HG02981 (cell line): ENCODE measurements around the gene R3HDM1.
"Not testable (repeated sequence)": the region's sequence is repeated elsewhere in the genome, so short reads cannot be mapped to it uniquely, and the experiment has no call there.

ENCODE experiments used
- ATAC-seq: cut with Tn5 transposase; IDR thresholded peaks from one replicate; pipeline ENCODE4 v1.9.1; 2021; ENCODE audit warnings: mild to moderate bottlenecking, moderate library complexity; ENCODE audit not compliant: unreplicated experiment

R3HDM1 gene

DNA sequence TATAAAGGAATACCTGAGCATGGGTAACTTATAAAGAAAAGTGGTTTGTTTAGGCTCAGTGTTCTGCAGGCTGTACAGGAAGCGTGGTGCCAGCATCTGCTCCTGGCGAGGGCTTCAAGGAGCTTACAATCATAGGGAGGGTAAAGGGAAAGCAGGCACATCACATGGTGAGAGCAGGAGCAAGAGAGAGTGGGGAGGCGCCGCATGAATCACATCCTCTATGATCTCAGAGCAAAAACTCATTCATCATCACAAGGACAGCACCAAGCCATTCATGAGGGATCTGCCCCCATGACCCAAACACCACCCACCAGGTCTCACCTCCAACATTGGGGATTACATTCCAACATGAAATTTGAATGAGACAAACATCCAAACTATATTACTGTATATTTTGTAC is 32.5 kb downstream of the R3HDM1 start:
- ATAC-seq, result no peak

DNA sequence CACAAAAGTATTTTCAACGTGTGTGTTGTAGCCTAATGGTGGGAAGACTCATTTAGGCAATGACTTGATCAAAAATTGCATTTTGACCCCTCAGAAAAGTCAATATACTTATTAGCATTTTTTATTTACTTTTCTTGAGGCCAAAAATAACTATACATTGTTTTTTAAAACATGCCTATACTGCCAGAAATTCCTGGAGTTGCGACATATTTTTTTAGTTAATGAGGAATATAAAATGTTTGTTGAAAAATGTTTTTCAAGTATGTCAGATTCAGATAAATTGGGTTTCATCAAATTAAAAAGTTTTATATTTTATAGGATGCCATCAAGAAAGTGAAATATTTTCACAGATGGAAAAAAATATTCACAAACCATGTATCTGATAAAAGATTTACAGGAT is 39.6 kb downstream of the R3HDM1 start:
- ATAC-seq, result no peak

DNA sequence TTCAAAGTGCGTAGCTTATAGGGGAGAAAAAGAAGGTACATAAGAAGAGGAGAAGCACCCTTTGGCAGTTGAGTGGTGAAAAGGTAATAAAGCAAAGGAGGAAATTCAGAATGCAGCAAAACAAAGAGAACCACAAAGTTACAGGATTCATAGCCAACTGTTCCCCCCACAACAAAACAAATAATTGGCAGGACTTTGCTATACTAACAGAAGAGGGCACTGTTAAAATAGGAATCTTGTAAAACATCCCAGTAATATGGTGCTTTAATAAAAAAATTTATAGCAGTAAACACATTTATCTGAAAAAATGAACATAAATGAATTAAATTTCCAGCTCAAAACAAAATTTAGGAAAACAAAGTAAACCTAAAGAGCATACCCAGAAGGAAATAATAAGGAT is 42.3 kb downstream of the R3HDM1 start:
- ATAC-seq, result no peak

DNA sequence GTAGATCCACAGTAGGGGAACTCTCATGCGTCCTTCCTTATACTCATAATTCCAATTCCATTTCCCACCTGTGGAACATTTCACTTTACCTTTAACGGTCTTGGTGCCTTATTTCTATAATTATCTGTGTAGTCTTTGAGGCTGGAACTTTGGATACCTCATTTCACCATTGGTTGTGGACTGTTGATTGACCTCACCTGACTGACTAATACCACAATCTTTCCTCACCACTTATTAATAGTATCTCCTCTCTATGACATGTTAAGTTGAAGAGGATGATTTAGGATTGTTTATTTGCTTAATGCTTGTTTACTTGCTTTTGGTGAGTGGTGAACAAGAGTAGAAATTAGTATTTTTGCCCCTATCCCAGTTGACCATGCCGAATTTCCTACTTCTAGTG is 50.0 kb downstream of the R3HDM1 start:
- no peak for ATAC-seq

DNA sequence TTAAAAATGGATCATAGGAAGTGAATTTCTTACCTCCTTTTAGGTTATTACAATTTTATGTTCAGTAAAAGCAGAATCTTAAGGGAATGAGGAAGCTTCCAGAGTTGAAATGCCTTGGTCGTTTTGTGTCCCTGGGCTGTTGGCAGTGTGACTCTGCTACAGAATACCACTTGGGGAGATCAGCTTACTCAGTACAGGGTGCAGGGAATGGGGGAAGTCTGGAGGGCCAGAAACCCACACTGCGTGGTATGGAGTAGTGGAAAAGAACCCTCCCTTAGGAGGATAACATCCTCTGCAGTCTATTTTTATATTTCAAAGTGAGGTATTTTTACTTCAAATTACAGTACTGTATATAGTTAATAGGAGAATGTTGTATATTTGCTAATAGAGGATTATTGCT is 51.1 kb downstream of the R3HDM1 start:
- no peak for ATAC-seq

DNA sequence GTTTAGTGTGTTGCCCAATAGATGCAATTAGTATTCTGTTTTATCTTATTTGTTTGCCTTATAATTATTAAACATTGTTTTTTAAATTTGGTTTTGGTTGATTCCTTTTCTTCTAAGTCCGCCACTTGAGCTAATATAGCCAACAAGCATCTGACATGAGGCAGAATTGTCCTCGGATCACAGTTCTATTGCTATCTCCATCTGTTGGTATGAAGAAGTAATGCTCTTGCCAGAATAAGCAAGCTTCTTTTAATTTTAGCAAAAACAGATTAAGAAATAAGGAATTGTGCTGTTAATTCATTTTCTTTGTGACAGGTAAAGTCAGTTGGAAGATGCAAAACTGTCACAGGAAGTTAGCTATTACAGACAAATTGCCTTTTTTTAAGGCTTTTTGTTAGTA is 54.3 kb downstream of the R3HDM1 start:
- ATAC-seq, result no peak

DNA sequence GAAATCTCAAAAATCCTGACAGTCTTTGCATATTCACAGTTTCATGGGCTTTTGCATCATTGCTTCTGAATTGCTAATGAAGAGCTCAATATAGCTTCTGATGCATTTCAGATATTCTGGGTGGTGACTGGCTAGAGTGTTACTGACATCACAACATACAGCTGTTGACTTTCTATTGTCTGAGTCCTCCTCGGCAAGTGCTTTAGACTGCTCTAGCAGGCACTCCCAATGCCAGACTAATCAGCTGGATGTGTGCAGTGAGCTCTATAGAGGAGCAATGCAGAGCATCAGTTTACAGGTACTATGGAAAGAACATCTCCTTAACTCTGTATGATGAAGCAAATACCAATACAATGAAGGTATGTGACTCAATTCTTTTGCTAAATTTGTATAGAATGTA is 54.9 kb downstream of the R3HDM1 start:
- ATAC-seq, result peak; percentile 62

DNA sequence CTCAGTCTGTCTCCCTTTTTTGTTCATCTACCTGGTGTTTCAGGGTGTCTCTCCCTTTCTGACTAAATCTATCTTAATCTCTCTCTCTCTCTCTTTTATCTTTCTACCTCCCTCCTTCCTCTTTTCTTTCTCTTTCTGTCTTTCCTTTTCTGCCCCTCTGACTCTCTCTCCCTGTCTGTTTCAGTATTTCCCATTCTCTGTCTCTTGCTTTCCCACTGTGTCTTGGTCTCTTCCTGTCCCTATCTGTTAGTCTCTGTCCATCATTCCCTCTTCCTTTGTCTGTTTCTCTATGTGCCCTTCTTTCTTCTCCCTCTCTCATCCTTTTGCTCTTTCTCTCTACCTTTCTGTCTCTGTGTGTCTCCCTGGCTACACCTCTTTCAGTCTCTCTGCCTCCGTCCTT is 56.7 kb downstream of the R3HDM1 start:
- no peak for ATAC-seq

DNA sequence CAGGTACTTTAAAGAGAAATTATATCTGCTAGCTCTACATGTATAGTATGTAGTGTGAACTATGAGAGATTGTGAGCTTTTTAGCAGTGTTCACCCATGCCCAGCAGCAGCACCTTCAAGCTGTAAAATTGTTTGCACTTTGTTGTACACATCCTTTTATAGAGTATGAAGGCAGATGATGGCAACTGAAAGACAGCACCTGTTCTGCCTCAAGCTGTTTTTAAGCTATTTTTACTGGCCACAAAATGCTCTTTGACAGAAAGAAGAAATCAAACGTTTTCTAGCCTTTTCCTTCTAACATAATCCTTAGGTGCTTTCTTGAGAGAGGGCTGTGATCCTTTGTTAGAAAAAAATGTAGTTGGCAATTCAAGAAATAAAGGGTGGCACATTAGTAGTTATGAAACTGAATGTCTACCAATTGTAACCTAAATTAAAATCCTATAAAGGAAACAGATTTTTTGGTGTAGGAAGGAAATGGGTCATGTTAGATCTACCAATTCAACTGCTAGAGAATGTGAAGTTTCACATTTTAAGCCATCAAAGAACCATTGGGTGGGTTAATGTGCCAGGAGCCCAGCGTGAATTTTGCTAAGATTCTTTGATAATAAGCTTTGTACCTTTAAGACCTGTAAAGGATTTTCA is 59.5 kb downstream of the R3HDM1 start:
- no peak for ATAC-seq

DNA sequence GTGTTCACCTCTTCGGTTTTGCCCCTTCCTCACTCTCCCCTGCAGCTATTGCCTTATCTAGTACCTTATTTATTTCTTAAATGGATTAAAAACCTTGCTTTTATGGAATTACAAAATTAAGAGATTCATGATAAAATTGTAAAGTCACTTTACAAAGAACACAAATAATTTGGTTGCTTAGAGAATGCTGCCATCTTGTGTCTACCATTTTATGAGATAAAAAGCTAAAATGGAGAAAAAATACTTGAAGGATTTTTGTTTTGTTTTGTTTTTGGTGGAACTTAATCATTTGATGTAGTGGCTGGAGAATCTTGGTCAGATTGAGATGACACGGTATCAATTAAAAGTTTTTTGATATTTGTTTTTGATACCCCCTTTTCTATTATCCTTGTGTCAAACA is 69.6 kb downstream of the R3HDM1 start:
- no peak for ATAC-seq

DNA sequence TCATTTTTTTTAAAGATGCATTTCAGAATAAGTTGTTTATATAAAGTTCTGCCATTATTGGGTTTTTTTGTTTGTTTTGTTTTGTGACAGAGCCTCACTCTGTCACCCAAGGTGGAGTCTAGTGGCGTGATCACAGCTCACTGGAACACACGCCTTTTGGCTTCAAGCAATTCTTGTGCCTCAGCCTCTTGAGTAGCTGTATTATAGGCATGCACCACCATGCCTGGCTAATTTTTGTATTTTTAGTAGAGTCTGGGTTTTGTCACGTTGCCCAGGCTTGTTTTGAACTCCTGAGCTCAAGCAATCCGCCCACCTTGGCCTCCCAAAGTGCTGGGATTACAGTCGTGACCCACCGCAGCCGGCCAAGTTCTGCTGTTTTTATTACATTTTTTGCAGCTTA is 72.3 kb downstream of the R3HDM1 start:
- ATAC-seq, result no peak

DNA sequence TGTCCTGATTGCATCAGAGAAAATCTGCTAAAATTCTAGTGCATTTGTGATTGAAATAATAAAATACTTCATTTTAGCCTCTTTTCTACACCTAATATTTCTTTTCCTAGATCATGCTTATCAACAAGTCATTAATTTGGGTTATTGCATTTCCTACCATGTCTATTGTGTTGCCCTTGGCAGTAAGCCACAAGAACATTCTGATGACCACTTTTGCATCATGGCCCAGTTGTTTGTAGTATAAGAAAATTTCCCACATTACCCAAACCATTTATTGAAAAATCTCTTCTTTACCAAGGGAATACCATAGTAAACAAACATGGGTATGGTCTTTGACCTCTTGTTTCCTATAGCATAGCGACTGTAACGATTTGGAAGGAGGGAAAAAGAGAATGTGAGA is 76.3 kb downstream of the R3HDM1 start:
- no peak for ATAC-seq

DNA sequence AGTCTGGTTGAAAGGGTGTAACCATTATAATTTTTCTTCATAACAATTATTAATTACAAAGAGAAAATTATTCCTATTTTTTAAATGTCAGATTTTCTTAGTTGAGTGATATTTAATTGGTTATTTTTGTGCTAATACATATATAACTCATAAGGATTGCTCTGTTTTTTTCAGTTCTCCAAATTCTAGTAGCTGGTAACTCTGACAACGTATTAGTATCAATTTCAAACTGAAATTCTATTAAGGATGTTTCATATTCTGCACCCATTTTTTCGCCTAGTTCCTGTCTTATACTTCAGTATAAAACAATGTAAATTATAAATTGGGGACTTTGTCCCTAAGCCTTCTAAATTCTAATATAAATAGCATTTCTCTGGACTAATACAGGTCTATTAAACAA is 81.0 kb downstream of the R3HDM1 start:
- ATAC-seq, result no peak

DNA sequence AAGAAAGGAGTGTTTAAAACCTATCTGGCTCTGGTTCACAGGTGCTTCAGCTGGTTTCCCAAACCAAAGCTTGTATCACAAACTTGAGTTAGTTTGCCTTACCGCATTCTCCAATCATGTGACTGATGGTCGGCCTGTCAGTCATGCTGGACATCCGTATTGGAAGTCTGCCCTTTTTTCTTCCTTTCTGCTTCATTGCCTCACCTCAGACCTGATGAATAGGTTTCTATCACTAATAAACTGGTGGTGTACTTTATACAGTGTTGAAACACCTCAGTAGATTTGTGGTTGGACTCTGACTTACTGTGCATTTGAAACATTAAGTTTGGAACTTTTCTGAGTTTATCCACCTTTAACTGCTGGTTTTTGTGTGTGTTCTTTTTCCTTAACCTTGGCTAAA is 84.1 kb downstream of the R3HDM1 start:
- no peak for ATAC-seq

DNA sequence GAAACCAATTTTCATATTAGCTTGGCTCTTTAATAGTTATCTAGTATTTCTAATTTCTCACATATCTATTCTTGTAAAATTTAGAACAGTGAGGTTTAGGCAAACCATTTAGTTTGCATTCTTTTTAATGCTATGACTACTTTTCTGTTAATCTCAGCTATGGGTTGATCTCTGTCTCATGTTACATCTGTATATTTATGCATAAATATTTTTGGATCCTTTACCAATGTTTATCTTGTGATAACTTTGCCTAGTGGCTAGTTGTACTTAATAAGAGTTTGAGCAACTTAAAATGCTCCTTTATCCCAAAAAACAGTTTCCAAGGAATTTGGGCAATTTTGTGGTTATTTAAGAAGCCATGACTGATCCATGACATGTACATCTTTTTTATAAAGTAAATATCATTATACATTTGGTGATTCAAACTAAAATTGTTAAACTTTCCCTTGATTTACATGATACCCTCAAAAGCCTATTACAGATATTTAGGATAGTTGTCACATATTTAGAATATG is 86.3 kb downstream of the R3HDM1 start:
- no peak for ATAC-seq

DNA sequence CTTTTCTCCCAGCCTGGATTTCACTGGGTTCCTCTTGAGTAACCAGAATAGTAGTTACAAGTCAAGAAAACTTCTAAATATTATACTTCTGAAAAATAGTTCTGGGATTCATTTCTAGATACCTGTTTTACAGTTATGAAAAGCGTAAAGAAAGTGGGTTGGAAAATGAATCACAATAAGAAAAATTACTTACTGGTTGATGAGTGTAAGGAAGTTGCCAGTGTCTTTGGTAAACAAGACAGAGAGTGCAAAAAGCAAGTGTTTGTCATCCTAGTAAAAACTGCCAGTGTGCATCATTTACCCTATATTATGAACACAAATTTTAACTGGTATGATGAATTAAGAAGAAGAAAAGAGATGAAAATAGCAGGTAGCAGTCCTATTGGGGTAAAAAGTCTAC is 88.9 kb downstream of the R3HDM1 start:
- no peak for ATAC-seq

DNA sequence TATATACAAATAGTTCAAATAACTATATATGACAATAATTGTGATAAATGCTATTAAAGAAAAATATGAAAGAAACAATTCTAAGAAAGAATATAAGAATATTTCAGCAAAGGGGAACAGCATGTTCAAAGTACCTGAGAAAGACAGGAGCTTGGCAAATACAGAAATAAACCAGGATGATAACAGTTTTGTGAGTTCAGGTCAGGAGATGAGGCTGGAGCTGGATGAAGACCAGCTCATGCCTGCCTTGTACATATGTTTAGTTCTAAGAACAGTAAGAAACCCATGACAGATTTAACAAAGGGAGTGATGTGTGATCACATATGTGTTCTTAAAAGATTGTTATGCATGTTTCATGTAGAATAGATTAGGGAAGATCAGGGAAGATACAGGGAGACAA is 98.2 kb downstream of the R3HDM1 start:
- ATAC-seq, result no peak

DNA sequence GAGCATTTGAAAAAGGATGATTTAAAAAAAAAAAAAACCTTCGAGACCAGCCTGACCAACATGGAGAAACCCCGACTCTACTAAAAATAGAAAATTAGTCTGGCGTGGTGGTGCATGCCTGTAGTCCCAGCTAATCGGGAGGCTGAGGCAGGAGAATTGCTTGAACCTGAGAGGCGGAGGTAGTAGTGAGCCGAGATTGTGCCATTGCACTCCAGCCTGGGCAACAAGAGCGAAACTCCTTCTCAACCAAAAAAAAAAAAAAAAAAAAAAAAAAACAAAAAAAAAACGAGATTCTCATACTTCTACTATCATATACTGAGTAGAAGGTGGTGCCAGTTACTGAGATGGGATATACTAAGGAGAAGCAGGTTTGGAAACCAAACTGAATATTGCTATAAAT is 98.8 kb downstream of the R3HDM1 start:
- not testable (repeated sequence) for ATAC-seq

DNA sequence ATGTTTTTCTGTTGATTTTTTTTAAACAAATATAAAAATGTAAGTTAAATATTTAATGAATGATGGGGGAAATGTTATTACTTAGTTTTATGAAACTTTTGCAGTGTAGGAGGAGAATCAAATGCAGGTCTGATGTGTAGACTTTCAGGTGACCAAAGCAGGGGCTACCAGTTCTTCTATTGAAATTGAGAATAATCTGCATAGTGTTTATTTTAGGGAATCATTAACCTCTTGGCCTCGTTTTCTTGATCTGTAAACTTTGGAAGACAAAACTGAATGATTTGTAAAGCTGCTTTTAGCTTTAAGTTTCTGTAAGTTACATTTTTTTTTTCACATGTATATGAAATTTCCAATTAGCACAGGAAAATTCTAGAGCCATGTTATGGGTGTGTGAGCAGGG is 99.2 kb downstream of the R3HDM1 start:
- ATAC-seq, result no peak

DNA sequence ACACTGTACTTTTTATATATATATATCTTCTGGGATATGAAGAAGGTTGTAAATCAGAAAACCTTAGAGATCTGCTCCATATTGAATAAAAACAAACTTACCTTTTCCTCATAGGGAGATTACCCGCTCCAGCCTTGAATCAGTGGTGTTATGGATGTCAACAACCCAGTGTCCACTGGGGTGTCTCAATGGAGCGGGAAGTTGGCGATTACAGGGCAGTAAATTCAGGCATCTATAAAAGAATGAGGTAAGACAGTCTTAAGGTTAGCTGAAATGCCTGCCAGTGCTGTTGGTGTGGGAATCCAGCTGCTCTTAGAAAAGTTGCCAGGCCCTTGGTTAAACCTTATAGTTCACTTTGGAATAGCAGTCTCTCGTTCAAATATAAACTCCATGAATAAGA is 102.3 kb downstream of the R3HDM1 start:
- ATAC-seq, result no peak

DNA sequence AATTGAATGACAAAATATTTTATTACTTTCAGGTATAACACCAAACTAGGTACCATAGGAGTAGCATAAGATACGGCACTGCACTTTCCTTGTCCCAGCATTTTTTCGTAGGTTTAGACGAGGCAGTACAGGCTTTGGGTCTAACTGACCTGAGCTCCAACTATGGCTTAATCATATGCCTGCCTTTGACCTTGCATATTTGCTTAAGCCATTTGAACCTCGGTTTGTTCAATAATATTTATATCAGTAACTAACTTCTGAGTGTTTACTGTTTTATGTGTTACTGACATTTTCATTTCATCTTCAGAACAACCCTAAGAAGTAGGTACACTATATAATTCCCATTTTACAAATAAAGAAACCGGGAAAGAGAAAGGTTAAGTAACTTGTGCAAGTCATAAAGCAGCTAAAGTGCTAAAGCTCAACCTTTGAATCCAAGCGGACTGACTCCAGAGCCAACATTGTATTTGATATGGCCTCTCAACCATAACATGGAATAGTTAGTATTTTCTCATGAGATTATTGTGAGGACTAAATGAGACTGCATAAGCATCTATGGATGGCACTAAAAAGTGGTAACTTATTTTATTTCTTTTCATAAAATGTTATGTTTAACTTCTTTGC is 104.0 kb downstream of the R3HDM1 start:
- no peak for ATAC-seq

DNA sequence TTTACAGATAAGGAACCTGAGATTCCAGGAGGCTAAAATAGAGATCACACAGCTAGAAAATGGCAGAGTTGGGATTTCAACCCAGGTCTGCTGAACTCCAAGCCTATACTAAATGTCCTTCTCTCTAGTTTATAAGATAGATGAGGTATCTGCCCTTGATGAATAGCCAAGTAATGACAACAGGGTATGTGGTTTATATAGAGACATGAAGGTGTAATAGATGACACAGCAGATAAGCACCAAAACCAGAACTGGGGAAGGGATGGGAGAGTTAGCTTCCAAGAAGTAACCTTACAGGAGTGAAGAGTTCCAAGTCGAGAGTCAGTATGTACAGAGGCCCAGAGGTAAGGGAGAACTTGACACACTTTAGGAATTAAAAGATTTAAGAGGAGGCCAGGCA is 105.7 kb downstream of the R3HDM1 start:
- ATAC-seq, result no peak
